ENCODE results near the gene KIF4B. TPM values are rescaled to one million over a fixed set of nuclear protein-coding genes. Genes with fewer than 3 reads are reported as not detected.

KIF4B gene
- total and polyA plus RNA-seq, 12 donors, result 0.06 to 0.09 TPM; not detected in 10

DNA sequence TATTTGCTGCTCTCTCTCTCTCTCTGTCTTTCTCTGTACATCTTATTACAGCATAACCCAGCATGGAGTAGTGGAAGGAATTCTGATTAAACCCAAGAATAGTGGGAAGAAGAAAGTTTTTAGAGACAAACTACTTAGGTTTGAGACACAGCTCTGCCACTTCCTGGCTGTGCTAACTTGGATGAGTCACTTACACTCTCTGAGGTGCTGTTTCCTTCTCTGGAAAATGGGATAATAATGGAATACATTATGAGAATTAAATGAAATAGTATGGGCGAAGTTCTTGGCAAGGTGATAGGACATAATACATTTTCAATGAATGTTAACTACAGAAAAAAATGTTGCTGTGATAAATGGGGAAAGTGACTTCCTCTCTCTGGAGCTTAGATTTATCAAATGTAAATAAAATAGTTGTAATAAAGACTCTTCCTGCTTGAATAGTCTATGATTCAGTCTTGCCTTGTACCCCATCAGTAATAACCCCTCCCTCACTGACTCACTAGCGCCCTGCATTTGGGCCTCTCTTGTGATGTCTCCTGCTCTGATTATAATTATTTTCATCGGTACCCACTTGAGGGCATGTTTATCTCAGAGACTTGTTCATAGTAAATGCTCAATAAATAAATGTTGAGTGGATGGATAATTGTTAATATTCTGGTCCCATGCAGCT lies 27.6 kb downstream of the KIF4B start:
- WGBS, 4 donors, result 63 to 85% (median 76%) methylated on average over 3 of the region's 3 CpGs
- intact Hi-C loops (cut with DNase I), result no loop called here
- no peak for DNase-seq

DNA sequence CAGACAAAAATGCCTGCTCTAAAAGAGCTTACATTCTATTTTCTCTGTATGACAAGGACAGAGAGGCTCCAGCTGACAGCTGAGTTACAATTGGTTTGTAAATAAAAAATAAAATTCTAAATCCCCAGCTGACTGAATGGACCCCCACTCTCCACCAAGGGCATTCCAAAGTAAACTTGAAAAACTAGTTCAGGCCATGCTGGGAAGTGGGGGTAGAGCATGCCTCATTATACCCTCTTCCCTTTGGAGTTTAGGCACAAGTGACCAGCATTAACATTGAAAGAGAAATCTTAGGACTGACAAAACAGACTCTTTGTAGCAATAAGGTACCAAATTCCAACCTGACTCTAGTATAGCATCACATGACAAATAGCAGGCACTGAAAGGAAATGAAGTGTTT lies 31.0 kb downstream of the KIF4B start:
- H3K27me3 ChIP-seq, result peaks cover 7% of the 10 kb centered on the region
- no peak for DNase-seq
- no peaks in the 10 kb centered on the region for H3K36me3 ChIP-seq (replicated peaks in 1 of 2)
- H3K4me1 ChIP-seq (replicated peaks in 1 of 2), result no peaks in the 10 kb centered on the region
- H3K9me3 ChIP-seq (replicated peaks in 1 of 3), result no peaks in the 10 kb centered on the region
- intact Hi-C loops (cut with DNase I), result no loop called here
- TF ChIP-seq, protein P1, sequence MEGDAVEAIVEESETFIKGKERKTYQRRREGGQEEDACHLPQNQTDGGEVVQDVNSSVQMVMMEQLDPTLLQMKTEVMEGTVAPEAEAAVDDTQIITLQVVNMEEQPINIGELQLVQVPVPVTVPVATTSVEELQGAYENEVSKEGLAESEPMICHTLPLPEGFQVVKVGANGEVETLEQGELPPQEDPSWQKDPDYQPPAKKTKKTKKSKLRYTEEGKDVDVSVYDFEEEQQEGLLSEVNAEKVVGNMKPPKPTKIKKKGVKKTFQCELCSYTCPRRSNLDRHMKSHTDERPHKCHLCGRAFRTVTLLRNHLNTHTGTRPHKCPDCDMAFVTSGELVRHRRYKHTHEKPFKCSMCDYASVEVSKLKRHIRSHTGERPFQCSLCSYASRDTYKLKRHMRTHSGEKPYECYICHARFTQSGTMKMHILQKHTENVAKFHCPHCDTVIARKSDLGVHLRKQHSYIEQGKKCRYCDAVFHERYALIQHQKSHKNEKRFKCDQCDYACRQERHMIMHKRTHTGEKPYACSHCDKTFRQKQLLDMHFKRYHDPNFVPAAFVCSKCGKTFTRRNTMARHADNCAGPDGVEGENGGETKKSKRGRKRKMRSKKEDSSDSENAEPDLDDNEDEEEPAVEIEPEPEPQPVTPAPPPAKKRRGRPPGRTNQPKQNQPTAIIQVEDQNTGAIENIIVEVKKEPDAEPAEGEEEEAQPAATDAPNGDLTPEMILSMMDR (IDR thresholded peaks at IDR 0.05), result no peak
- no peak for TF ChIP-seq POLR2A (IDR thresholded peaks at IDR 0.05)
- no peak overlapping the region for H3K4me3 ChIP-seq
- H3K27ac ChIP-seq, result no peak overlapping the region

More for the DNA sequence above, 27.6 kb downstream of the KIF4B start:
- no peaks in the 10 kb centered on the region for H3K36me3 ChIP-seq (replicated peaks in 1 of 2)
- H3K9me3 ChIP-seq (replicated peaks in 1 of 3), result no peaks in the 10 kb centered on the region
- no peaks in the 10 kb centered on the region for H3K4me1 ChIP-seq (replicated peaks in 1 of 2)
- no peak overlapping the region for H3K27ac ChIP-seq
- H3K27me3 ChIP-seq, result peaks cover 7% of the 10 kb centered on the region
- H3K4me3 ChIP-seq, result no peak overlapping the region
- TF ChIP-seq POLR2A (IDR thresholded peaks at IDR 0.05), result no peak
- TF ChIP-seq, protein P1 (IDR thresholded peaks at IDR 0.05), result no peak

DNA sequence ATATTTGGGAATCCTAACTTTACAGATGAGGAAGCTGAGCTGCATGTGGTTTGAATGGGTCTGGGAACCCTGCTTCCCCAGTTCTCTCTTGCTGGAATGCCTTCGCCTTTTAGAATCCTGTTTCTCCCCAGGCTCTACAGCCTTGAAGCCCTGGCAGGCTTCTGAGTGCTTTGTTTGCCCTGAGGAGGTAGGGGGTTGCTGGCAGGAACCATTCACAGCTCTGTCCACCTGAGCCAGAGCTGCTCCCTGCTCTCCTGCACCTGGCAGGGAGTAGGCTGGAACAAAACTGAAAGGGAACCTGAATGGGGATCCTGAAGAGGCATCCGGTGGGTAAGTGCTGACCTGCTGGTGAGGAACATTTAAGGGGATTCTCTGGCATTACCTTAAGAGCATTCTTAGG lies 33.0 kb downstream of the KIF4B start:
- Histone ChIP-seq H3K27ac (no peak overlapping the region), H3K36me3 (replicated peaks in 1 of 2) (no peaks in the 10 kb centered on the region), H3K27me3 (peaks cover 7% of the 10 kb centered on the region), H3K4me1 (replicated peaks in 1 of 2) (no peaks in the 10 kb centered on the region), H3K9me3 (replicated peaks in 1 of 3) (no peaks in the 10 kb centered on the region), H3K4me3 (no peak overlapping the region)
- TF ChIP-seq, protein P1 (IDR thresholded peaks at IDR 0.05), result no peak
- TF ChIP-seq POLR2A (IDR thresholded peaks at IDR 0.05), result no peak
- intact Hi-C loops (cut with DNase I), result no loop called here
- DNase-seq, result no peak
- WGBS, 4 donors, result 50 to 92% (median 77%) methylated on average over 1 to 2 of the region's 2 CpGs

DNA sequence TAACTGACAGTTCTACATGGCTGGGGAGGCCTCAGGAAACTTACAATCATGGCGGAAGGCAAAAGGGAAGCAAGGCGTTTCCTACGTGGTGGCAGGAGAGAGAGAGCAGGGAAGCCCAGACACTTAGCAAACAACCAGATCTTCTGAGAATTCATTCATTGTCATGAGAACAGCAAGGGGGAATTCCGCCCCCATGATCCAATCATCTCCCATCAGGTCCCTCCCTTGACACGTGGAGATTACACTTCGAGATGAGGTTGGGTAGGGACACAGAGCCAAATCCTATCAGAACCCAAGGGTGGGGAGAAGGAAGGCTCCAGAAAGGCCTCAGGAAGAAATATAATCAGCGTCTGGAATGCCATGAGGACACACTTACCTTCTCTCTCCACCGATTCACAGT lies 34.3 kb downstream of the KIF4B start:
- no peak overlapping the region for H3K4me3 ChIP-seq
- H3K4me1 ChIP-seq (replicated peaks in 1 of 2), result no peaks in the 10 kb centered on the region
- no peak for DNase-seq
- no peaks in the 10 kb centered on the region for H3K36me3 ChIP-seq (replicated peaks in 1 of 2)
- no peaks in the 10 kb centered on the region for H3K9me3 ChIP-seq (replicated peaks in 1 of 3)
- 74 to 84% (median 78%) methylated on average over 8 of the region's 8 CpGs for WGBS, 4 donors
- intact Hi-C loops (cut with DNase I), result no loop called here
- no peak for TF ChIP-seq POLR2A (IDR thresholded peaks at IDR 0.05)
- TF ChIP-seq, protein P1 (IDR thresholded peaks at IDR 0.05), result no peak
- no peak overlapping the region for H3K27ac ChIP-seq
- peaks cover 7% of the 10 kb centered on the region for H3K27me3 ChIP-seq

All from adrenal gland (tissue), 12 donors.